Eye (tissue), 1 donor: ENCODE data around the gene FCHSD2.
"Not testable (repeated sequence)": the region's sequence is repeated elsewhere in the genome, so short reads cannot be mapped to it uniquely, and the experiment has no call there.

Experiments used
- DNase-seq: peaks from one replicate; pipeline ENCODE4 v3.0.0-alpha.2; 2015

The FCHSD2 gene

GRCh38 chr11:73055655-73056354 is 86.3 kb downstream of the FCHSD2 start:
- no peak for DNase-seq

- no peak for DNase-seq
Observed at GRCh38 chr11:73055002-73055401, 87.1 kb downstream of the FCHSD2 start.

- no peak for DNase-seq
Observed at GRCh38 chr11:73053964-73054363, 88.2 kb downstream of the FCHSD2 start.

GRCh38 chr11:73048446-73048845 is 93.7 kb downstream of the FCHSD2 start:
- DNase-seq, result no peak

GRCh38 chr11:73047773-73048371 is 94.2 kb downstream of the FCHSD2 start:
- DNase-seq, result no peak

- DNase-seq, result peak; percentile 19
Observed at GRCh38 chr11:73040046-73040445, 102.1 kb downstream of the FCHSD2 start.

- no peak for DNase-seq
Observed at GRCh38 chr11:73034777-73035176, 107.3 kb downstream of the FCHSD2 start.

GRCh38 chr11:73034331-73034730 is 107.8 kb downstream of the FCHSD2 start:
- no peak for DNase-seq

- DNase-seq, result no peak
Observed at GRCh38 chr11:73030130-73030529, 112.0 kb downstream of the FCHSD2 start.

- no peak for DNase-seq
Observed at GRCh38 chr11:73029403-73029802, 112.7 kb downstream of the FCHSD2 start.

- no peak for DNase-seq
Observed at GRCh38 chr11:73028611-73029010, 113.5 kb downstream of the FCHSD2 start.

- DNase-seq, result not testable (repeated sequence)
Observed at GRCh38 chr11:73027840-73028239, 114.3 kb downstream of the FCHSD2 start.

- DNase-seq, result no peak
Observed at GRCh38 chr11:73024639-73025038, 117.5 kb downstream of the FCHSD2 start.

- no peak for DNase-seq
Observed at GRCh38 chr11:73019996-73020395, 122.1 kb downstream of the FCHSD2 start.

- DNase-seq, result no peak
Observed at GRCh38 chr11:73019449-73019848, 122.7 kb downstream of the FCHSD2 start.

GRCh38 chr11:73018856-73019255 is 123.3 kb downstream of the FCHSD2 start:
- no peak for DNase-seq

- no peak for DNase-seq
Observed at GRCh38 chr11:73017024-73017751, 124.9 kb downstream of the FCHSD2 start.

GRCh38 chr11:73013021-73013420 is 129.1 kb downstream of the FCHSD2 start:
- no peak for DNase-seq

GRCh38 chr11:73012121-73012863 is 129.8 kb downstream of the FCHSD2 start:
- no peak for DNase-seq

GRCh38 chr11:73011126-73011817 is 130.8 kb downstream of the FCHSD2 start:
- DNase-seq, result no peak

- no peak for DNase-seq
Observed at GRCh38 chr11:73009972-73010371, 132.1 kb downstream of the FCHSD2 start.

- no peak for DNase-seq
Observed at GRCh38 chr11:73004088-73004487, 138.0 kb downstream of the FCHSD2 start.

GRCh38 chr11:73003088-73003487 is 139.0 kb downstream of the FCHSD2 start:
- no peak for DNase-seq
